OCI-LY3 (cell line): Measurements from ENCODE around the gene ELMO1.

Experiments used
- EZH2phosphoT487 ChIP-seq: fragments of 200-600 bp; shearing (Covaris generic); IDR thresholded peaks from 2 replicates; pipeline ENCODE4 v1.6.1; 2018; ENCODE audit warnings: antibody characterized with exemption, mixed run types, low read depth
- TF ChIP-seq, protein P1 (sequence below): fragments of 200-600, 300-600 bp; sonication (generic); IDR thresholded peaks from 2 replicates; pipeline ENCODE4 v1.5.1; 2014; ENCODE audit warnings: antibody characterized with exemption, low read length, low read depth

DNA sequence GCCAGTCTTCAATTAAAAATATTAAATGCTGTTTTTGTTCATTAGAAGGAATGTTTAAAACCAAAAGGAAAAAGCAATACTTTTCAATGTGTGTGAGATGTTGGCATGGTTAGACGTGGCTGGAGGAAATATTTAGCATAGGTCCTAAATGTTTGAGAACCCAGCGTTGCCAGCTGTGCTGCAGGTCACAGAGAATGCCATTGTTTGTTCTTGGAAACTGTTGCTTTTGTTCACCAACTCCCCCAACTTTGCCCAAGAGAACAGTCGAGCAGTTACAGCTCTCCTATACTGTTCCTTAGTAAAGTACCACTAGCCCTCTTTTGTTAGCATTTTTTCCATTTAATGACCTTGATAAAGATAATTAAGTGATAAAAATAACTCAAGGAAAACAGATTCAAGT is 44.5 kb upstream of the ELMO1 start:
- TF ChIP-seq, protein P1, sequence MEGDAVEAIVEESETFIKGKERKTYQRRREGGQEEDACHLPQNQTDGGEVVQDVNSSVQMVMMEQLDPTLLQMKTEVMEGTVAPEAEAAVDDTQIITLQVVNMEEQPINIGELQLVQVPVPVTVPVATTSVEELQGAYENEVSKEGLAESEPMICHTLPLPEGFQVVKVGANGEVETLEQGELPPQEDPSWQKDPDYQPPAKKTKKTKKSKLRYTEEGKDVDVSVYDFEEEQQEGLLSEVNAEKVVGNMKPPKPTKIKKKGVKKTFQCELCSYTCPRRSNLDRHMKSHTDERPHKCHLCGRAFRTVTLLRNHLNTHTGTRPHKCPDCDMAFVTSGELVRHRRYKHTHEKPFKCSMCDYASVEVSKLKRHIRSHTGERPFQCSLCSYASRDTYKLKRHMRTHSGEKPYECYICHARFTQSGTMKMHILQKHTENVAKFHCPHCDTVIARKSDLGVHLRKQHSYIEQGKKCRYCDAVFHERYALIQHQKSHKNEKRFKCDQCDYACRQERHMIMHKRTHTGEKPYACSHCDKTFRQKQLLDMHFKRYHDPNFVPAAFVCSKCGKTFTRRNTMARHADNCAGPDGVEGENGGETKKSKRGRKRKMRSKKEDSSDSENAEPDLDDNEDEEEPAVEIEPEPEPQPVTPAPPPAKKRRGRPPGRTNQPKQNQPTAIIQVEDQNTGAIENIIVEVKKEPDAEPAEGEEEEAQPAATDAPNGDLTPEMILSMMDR: no peak
- TF ChIP-seq EZH2phosphoT487: no peak
